Ishikawa (cell line): ENCODE measurements around the gene FOXJ2.

ENCODE experiments used
- CEBPB ChIP-seq: IDR thresholded peaks from 2 replicates; pipeline ENCODE4 v1.6.1; 2012
- CREB1 ChIP-seq: IDR thresholded peaks from 2 replicates; pipeline ENCODE4 v1.6.1; 2012; ENCODE audit warnings: low read depth
- EGR1 ChIP-seq: IDR thresholded peaks from 2 replicates; pipeline ENCODE4 v1.6.1; 2012
- EP300 ChIP-seq: IDR thresholded peaks from 2 replicates; pipeline ENCODE4 v1.6.1; 2012; ENCODE audit warnings: borderline replicate concordance
- FOXM1 ChIP-seq: IDR thresholded peaks from 2 replicates; pipeline ENCODE4 v1.6.1; 2012; ENCODE audit warnings: low read depth, borderline replicate concordance
- MAX ChIP-seq: IDR thresholded peaks from 2 replicates; pipeline ENCODE4 v1.6.1; 2012
- NFIC ChIP-seq: IDR thresholded peaks from 2 replicates; pipeline ENCODE4 v1.6.1; 2012
- RAD21 ChIP-seq: IDR thresholded peaks from 2 replicates; pipeline ENCODE4 v1.6.1; 2012; ENCODE audit warnings: low read depth
- REST ChIP-seq: IDR thresholded peaks from 2 replicates; pipeline ENCODE4 v1.6.1; 2012; ENCODE audit warnings: low read depth, mild to moderate bottlenecking
- TAF1 ChIP-seq: IDR thresholded peaks from 2 replicates; pipeline ENCODE4 v1.6.1; 2012; ENCODE audit warnings: low read depth, mild to moderate bottlenecking
- TCF12 ChIP-seq: IDR thresholded peaks from 2 replicates; pipeline ENCODE4 v1.6.1; 2012; ENCODE audit warnings: low read depth
- TEAD4 ChIP-seq: IDR thresholded peaks from 2 replicates; pipeline ENCODE4 v1.6.1; 2012
- USF1 ChIP-seq: IDR thresholded peaks from 2 replicates; pipeline ENCODE4 v1.6.1; 2012
- YY1 ChIP-seq: IDR thresholded peaks from 2 replicates; pipeline ENCODE4 v1.6.1; 2012; ENCODE audit warnings: low read depth
- ZBTB7A ChIP-seq: IDR thresholded peaks from 2 replicates; pipeline ENCODE4 v1.6.1; 2012; ENCODE audit warnings: low read depth

FOXJ2 gene

GRCh38 chr12:8032242-8033152 is at the start of gene FOXJ2:
Gene FOXJ2 (plus strand): TSS chr12:8032716. CDS start chr12:8039833, 7,117 bp downstream.
- no peak for TF ChIP-seq USF1
- peak; percentile 82 for TF ChIP-seq ZBTB7A
- peak; percentile 65; the same call in 1 of the 2 replicates for TF ChIP-seq TAF1
- TF ChIP-seq MAX: peak; percentile 57
- peak; percentile 5; the same call in 1 of the 2 replicates for TF ChIP-seq TEAD4
- 0 out of 2 replicates have a peak, but pooled peaks have one; percentile 37 for TF ChIP-seq TCF12
- TF ChIP-seq CEBPB: no peak
- TF ChIP-seq NFIC: no peak
- no peak for TF ChIP-seq CREB1
- TF ChIP-seq EGR1: no peak

- TF ChIP-seq USF1: no peak
- TF ChIP-seq CREB1: no peak
- no peak for TF ChIP-seq NFIC
- TF ChIP-seq TCF12: no peak
- no peak for TF ChIP-seq RAD21
- TF ChIP-seq YY1: no peak
- TF ChIP-seq TEAD4: no peak
- TF ChIP-seq EP300: no peak
- TF ChIP-seq ZBTB7A: no peak
- TF ChIP-seq MAX: no peak
- no peak for TF ChIP-seq TAF1
- no peak for TF ChIP-seq EGR1
- no peak for TF ChIP-seq REST
Observed at GRCh38 chr12:7984900-7985299, 47.6 kb upstream of the FOXJ2 start.

- TF ChIP-seq RAD21: no peak
- TF ChIP-seq YY1: no peak
- no peak for TF ChIP-seq REST
- TF ChIP-seq ZBTB7A: no peak
- TF ChIP-seq USF1: no peak
- TF ChIP-seq TEAD4: no peak
- TF ChIP-seq CREB1: no peak
- TF ChIP-seq MAX: no peak
- no peak for TF ChIP-seq EP300
- no peak for TF ChIP-seq NFIC
- no peak for TF ChIP-seq CEBPB
- no peak for TF ChIP-seq FOXM1
Observed at GRCh38 chr12:7985802-7986418, 46.6 kb upstream of the FOXJ2 start.

- TF ChIP-seq USF1: no peak
- TF ChIP-seq NFIC: no peak
- no peak for TF ChIP-seq EGR1
- TF ChIP-seq TEAD4: no peak
Observed at GRCh38 chr12:7989827-7990491, 42.6 kb upstream of the FOXJ2 start.
